GOT3 (cell line): ENCODE results near the gene BMX.

Experiments
- DNase-seq: peaks from one replicate; lab custom pipeline; 2025; ENCODE audit warnings: mixed read lengths; lab: John Stamatoyannopoulos, UW

The BMX gene

GRCh38 chrX:15570145-15570544 is 69.5 kb downstream of the BMX start:
- DNase-seq: no peak

- no peak for DNase-seq
These were observed 73.4 kb downstream of the BMX start for GRCh38 chrX:15574017-15574416.

GRCh38 chrX:15576019-15576418 is 75.4 kb downstream of the BMX start:
- no peak for DNase-seq

GRCh38 chrX:15579778-15580747 is 79.5 kb downstream of the BMX start:
- no peak for DNase-seq

GRCh38 chrX:15594371-15594770 is 93.8 kb downstream of the BMX start:
- DNase-seq: no peak

- no peak for DNase-seq
These were observed 97.4 kb downstream of the BMX start for GRCh38 chrX:15598026-15598425.

- DNase-seq: no peak
These were observed 98.9 kb downstream of the BMX start for GRCh38 chrX:15599461-15599860.

- no peak for DNase-seq
These were observed 99.4 kb downstream of the BMX start for GRCh38 chrX:15600049-15600448.

GRCh38 chrX:15600745-15601144 is 100.1 kb downstream of the BMX start, which contains the start of gene ACE2:
TSS of gene ACE2 (minus strand) at chrX:15600960. CDS start at chrX:15600911, 49 bp downstream.
- no peak for DNase-seq

GRCh38 chrX:15601932-15602331 is 101.3 kb downstream of the BMX start:
- no peak for DNase-seq

- no peak for DNase-seq
These were observed 102.2 kb downstream of the BMX start for GRCh38 chrX:15602761-15603160.

GRCh38 chrX:15605226-15605625 is 104.6 kb downstream of the BMX start:
- DNase-seq: no peak
